GM21737 (cell line): Measurements from ENCODE around the gene ZNF440.
"Not testable (repeated sequence)": the region's sequence is repeated elsewhere in the genome, so short reads cannot be mapped to it uniquely, and the experiment has no call there.

Experiments used
- ATAC-seq: cut with Tn5 transposase; IDR thresholded peaks from one replicate; pipeline ENCODE4 v1.9.1; 2021; ENCODE audit warnings: mild to moderate bottlenecking, moderate library complexity; ENCODE audit not compliant: unreplicated experiment

The ZNF440 gene

GRCh38 chr19:11828957-11829876, 15.1 kb downstream of the ZNF440 start:
- not testable (repeated sequence) for ATAC-seq

GRCh38 chr19:11832253-11832912, 18.3 kb downstream of the ZNF440 start:
- ATAC-seq = no peak

DNA sequence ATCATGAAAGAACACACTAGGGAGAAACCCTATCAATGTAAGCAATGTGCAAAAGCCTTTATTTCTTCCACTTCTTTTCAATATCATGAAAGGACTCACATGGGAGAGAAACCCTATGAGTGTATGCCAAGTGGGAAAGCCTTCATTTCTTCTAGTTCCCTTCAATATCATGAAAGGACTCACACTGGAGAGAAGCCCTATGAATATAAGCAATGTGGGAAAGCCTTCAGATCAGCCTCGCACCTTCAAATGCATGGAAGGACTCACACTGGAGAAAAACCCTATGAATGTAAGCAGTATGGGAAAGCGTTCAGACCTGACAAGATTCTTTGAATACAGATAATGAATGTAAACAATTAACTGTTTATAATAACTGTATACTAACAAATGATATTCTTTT, 19.5 kb downstream of the ZNF440 start:
- no peak for ATAC-seq

DNA sequence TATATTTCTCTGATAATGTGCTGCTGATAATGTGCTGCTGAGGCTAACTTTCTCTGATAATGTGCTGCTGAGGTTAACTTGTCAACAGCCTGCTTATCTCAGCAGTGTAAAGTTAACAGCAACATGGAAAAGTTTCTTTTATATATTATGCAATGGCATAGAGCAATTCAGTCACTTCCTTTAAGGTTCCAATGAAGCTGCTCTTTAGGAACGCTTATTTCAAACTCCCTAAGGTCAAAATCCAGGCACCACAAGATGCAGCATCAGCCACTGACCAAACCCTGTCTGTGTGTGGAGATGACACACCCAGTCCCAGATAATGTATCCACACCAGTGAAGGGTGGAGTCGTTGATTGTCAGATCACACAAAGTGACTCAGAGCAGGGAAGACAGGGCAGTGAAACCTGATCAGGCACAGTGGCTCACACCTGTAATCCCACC, 21.6 kb downstream of the ZNF440 start:
- not testable (repeated sequence) for ATAC-seq

DNA sequence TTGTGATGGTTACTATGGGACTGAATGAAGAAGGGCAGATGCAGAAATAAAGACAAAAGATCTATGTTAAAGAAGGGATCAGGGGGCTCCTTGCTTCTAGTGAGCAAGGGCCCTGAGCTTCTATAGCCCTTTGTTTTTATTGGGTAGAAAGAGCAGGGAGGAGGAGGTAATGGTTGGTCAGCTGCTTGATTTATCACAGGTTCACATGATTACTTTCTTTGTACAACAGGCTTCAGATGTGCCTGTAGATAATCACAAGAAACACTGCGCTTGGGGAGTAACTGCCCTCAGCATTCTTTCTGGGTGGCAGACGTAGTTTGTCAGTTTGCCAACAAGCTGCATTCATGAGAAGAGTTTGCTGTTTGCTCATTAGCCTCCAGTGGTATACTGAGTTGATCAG, 29.6 kb downstream of the ZNF440 start:
- ATAC-seq = no peak

DNA sequence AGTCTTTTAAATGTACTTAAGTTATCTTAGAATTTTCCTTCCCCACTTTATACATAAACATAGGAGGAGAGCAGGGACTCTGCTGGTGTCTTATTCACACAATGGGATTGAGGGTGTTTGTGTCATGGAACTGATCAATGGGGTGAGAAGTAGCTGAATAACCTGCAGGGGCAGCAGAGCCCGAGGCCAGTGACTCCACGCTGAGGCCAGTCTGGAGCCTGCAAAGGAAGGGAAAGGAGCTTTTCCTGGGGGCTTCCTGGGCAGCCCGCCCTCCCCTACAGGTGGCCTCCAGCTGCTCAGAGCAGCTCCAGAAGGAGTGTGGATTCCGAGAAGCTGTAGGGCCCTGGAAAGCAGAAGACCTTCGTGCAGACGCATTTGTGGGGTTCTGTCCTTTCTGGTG, 33.5 kb downstream of the ZNF440 start:
- not testable (repeated sequence) for ATAC-seq

DNA sequence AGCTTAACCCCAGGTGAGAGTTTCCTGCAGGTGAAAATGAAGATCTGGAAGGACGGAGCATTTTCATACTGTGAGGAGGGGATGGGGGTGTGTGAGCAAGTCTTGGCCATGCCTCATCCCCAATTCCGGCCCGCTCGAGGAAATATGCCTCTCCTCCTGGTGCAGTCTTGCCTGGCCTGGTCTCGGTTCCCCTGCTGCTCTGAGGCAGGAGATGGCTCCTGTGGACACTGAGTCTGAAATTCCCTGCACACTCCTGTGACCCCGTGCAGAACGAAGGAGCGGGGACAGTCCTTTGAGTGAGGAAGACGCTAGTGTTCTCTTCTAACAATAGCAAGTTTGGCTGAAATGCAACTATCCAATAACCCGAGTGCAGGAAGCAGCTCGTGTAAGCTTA, 34.1 kb downstream of the ZNF440 start:
- no peak for ATAC-seq

DNA sequence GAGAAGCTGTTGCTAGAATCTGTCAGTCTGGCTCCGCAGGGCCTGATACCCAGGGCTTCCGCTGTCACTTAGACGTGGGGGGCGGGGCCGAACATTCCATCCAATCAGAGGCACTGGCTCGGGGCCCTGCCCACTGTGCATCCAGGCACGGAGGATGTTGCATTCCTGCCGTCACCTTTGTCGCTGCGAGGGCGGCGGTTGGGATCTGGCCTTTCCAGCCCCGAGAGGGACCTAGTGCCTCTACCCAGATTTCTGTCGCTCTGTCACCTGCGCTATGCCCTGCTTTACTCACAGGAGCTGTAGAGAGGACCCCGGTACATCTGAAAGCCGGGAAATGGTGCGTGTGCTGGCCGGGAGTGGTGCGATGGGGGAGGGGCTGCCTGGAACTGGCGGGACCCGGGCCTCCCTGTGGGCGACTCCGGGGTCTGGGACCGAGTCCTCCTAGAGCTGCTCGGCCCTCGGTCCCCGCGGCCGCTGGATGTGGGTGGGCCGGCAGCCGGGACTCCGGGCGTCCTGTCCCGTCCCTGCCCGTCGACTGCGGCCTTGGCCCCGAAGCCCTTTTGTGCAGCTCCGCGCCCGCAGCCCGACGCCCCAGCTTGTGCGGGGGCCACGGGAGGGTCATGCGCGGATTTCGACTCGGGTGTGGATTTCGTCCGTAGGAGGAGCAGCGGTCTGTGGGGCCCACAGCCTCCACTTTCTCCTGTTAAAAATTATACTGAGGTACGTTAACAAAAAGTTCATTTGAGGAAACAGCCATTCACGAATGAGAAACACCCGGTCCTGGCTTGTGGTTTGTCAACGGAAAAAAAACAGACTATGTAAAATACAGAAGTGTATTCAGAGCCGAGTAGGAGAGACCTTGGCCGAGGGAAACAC, 34.8 kb downstream of the ZNF440 start, which contains the start of gene ZNF439:
ZNF439 (plus strand) TSS at position 133 of the 876 bp plus-strand sequence; CDS start at position 275, 142 bp downstream.
- peak; percentile 84 for ATAC-seq

GRCh38 chr19:11850289-11850688, 36.2 kb downstream of the ZNF440 start:
- ATAC-seq = not testable (repeated sequence)

GRCh38 chr19:11853358-11853757, 39.3 kb downstream of the ZNF440 start:
- no peak for ATAC-seq

- ATAC-seq = no peak
Measured at GRCh38 chr19:11856596-11857250, 42.6 kb downstream of the ZNF440 start.

DNA sequence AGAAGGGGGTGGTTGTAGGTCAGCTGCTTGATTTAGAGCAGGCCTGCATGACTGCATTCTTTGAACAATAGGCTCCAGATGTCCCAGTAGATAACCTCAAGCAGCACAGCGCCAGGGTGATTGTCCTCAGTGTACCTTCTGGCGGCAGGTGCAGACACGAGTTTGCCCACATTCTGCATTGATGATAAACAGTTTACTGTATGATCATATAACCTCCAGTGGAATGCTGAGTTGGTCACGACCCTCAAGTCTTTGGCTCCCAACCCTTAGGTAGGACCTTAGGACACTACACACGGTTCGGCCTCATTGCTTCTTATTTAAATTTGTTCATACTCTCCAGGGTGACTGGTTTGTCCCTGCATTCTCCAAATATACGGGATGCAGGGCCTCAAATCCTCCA, 46.6 kb downstream of the ZNF440 start:
- ATAC-seq = no peak

GRCh38 chr19:11861301-11861700, 47.2 kb downstream of the ZNF440 start:
- ATAC-seq = no peak

GRCh38 chr19:11867766-11868165, 53.7 kb downstream of the ZNF440 start:
- ATAC-seq = not testable (repeated sequence)

DNA sequence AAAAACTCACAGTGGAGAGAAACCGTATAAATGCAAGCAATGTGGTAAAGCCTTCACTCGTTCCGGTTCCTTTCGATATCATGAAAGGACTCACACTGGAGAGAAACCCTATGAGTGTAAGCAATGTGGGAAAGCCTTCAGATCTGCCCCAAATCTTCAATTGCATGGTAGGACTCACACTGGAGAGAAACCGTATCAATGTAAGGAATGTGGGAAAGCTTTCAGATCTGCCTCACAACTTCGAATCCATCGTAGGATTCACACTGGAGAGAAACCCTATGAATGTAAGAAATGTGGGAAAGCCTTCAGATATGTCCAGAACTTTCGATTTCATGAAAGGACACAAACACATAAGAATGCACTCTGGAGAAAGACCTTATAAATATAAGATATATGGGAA, 54.1 kb downstream of the ZNF440 start:
- no peak for ATAC-seq

- ATAC-seq = no peak
Measured at GRCh38 chr19:11872624-11873023, 58.6 kb downstream of the ZNF440 start.

DNA sequence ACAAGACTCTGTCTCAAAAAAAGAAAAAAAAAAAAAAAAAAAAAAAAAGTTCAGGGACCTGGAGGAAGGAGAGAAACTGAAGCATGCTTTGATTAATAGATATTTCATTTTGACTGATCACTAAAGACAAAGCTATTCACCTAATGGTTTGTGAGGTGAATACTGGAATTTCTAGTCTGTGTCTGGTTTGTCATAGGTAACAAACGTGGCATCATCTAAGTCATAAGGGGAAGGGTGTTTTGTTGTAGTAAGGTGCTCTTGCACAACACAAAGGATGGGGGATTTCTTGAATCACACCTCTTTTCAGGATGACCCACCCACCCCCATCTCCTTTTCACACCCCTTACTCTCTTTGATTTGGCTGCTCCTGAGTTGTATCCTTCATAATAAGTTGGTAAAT, 59.7 kb downstream of the ZNF440 start:
- ATAC-seq = no peak

DNA sequence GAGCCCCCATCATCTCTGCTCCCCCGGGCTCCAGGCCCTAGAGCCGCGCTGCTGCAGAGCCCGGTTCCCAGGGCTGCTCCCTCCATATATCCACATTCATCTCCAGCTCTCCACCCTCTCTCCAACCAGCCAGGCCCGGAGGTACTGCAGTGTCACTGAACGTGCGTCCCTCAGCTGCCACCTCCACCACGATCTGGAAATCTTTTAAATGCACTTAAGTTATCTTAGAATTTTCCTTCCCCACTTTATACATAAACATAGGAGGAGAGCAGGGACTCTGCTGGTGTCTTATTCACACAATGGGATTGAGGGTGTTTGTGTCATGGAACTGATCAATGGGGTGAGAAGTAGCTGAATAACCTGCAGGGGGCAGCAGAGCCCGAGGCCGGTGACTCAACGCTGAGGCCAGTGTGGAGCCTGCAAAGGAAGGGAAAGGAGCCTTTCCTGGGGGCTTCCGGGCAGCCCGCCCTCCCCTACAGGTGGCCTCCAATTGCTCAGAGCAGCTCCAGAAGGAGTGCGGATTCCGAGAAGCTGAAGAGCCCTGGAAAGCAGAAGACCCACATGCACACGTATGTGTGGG, 65.7 kb downstream of the ZNF440 start:
- not testable (repeated sequence) for ATAC-seq

DNA sequence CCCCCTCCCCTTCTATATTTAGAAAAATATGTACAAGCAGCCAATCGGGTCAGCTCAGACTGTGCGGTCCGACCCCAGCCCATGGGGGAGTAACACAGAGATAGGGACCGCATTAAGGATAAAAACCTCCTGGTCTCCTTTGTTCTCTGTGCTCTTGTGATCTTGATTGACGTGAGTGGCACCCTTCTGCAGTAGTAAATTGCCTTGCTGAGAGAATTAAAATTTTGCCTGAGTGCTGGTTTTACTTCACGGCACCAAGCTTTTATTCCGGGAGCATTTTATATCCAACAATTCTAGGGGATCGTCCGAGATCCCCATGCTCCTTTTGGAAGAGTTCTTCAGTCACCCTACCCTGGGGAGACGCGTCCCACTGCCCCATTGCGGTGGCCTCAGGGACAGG, 66.5 kb downstream of the ZNF440 start:
- no peak for ATAC-seq

- no peak for ATAC-seq
Measured at GRCh38 chr19:11881151-11881800, 67.2 kb downstream of the ZNF440 start.
